H1 (cell line): ENCODE data around the gene ELP1. TPM values are rescaled to one million over a fixed set of nuclear protein-coding genes. Genes with fewer than 3 reads are reported as not detected.

Experiments used
- CTCF ChIA-PET: fragments of 300-600 bp; sonication (Branson Sonifier 250); formaldehyde crosslinking; loops from one replicate; lab custom pipeline; 2021; ENCODE audit not compliant: partially characterized antibody; lab: Charles Lee
- POLR2A ChIA-PET: fragments of 300-600 bp; sonication (Branson Sonifier 250); formaldehyde crosslinking; loops from one replicate; lab custom pipeline; 2021; ENCODE audit warnings: inconsistent platforms; ENCODE audit not compliant: partially characterized antibody; lab: Charles Lee
- DNase-seq, 2 experiments: peaks; one replicate each; pipeline versions ENCODE4 v3.0.0 to v3.0.0-alpha.2; 2010 to 2022; ENCODE audit warnings: low spot score in 2 of 2, low read depth in 1 of 2, mixed read lengths in 1 of 2
- FAIRE-seq: peaks from 2 replicates; lab custom pipeline; 2011; peaks lifted over from hg19 to GRCh38; lab: Jason Lieb, UNC
- H2AFZ ChIP-seq: 2 replicates; pipeline ENCODE4 v1.8.1; 2012; ENCODE audit warnings: low read length, inconsistent platforms
- H2AK5ac ChIP-seq: 2 replicates; pipeline ENCODE4 v1.6.1; 2013; ENCODE audit warnings: low read depth, low read length
- H2BK120ac ChIP-seq: replicated peaks from 2 replicates; pipeline ENCODE3; 2013; ENCODE audit warnings: low read depth, low read length, inconsistent platforms
- H2BK12ac ChIP-seq: 2 replicates; pipeline ENCODE4 v1.6.1; 2013; ENCODE audit warnings: low read depth, low read length
- H2BK15ac ChIP-seq: 2 replicates; pipeline ENCODE4 v1.6.1; 2013; ENCODE audit warnings: low read length
- H2BK20ac ChIP-seq: 2 replicates; pipeline ENCODE4 v1.6.1; 2013; ENCODE audit warnings: low read length
- H2BK5ac ChIP-seq: 2 replicates; pipeline ENCODE4 v1.6.1; 2013; ENCODE audit warnings: low read depth, low read length
- H3K14ac ChIP-seq: 2 replicates; pipeline ENCODE4 v1.6.1; 2013; ENCODE audit warnings: inconsistent platforms; ENCODE audit not compliant: insufficient read length
- H3K18ac ChIP-seq: 2 replicates; pipeline ENCODE4 v1.6.1; 2013; ENCODE audit warnings: low read length; ENCODE audit errors: extremely low read depth
- H3K23ac ChIP-seq: 2 replicates; pipeline ENCODE4 v1.6.1; 2013; ENCODE audit warnings: inconsistent platforms; ENCODE audit not compliant: insufficient read length
- H3K23me2 ChIP-seq: 2 replicates; pipeline ENCODE4 v1.6.1; 2013; ENCODE audit warnings: low read depth, low read length
- H3K27ac ChIP-seq: 2 replicates; pipeline ENCODE4 v1.6.1; 2011; ENCODE audit warnings: low read depth, low read length, inconsistent platforms
- H3K27me3 ChIP-seq, 4 experiments: replicated peaks in 1 of 4; 1 replicate in 1 of 4; 2 replicates in 3 of 4; pipeline versions ENCODE4 v1.6.1 to v1.8.1; 2011 to 2013; ENCODE audit warnings: low read length in 3 of 4, mild to moderate bottlenecking in 3 of 4, inconsistent platforms in 2 of 4, mixed read lengths in 2 of 4, moderate library complexity in 1 of 4; ENCODE audit not compliant: control insufficient read depth in 3 of 4, insufficient read depth in 3 of 4; ENCODE audit errors: extremely low read depth in 1 of 4
- H3K36me3 ChIP-seq, 4 experiments: 2 replicates each; pipeline versions ENCODE4 v1.6.1 to v1.8.1; 2011 to 2013; ENCODE audit warnings: mild to moderate bottlenecking in 4 of 4, low read length in 3 of 4, moderate library complexity in 2 of 4, control low read depth in 1 of 4, inconsistent platforms in 1 of 4; ENCODE audit not compliant: insufficient read depth in 4 of 4, control insufficient read depth in 2 of 4
- H3K4ac ChIP-seq: replicated peaks from 2 replicates; pipeline ENCODE3; 2013; ENCODE audit warnings: low read length, low read depth, mixed read lengths, inconsistent platforms; ENCODE audit not compliant: insufficient read length
- H3K4me1 ChIP-seq, 4 experiments: replicated peaks in 1 of 4; 1 replicate in 1 of 4; 2 replicates in 3 of 4; pipeline versions ENCODE4 v1.6.1 to v1.8.1; 2011 to 2013; ENCODE audit warnings: low read length in 3 of 4, inconsistent platforms in 2 of 4, mixed read lengths in 1 of 4; ENCODE audit not compliant: insufficient read depth in 4 of 4, control insufficient read depth in 3 of 4
- H3K4me2 ChIP-seq, 2 experiments: 2 replicates each; pipeline versions ENCODE4 v1.6.1 to v1.8.1; 2011 to 2013; ENCODE audit warnings: low read depth in 2 of 2, low read length in 2 of 2, control low read depth in 1 of 2, inconsistent platforms in 1 of 2, mild to moderate bottlenecking in 1 of 2; ENCODE audit not compliant: insufficient read depth in 1 of 2
- H3K4me3 ChIP-seq, 4 experiments: fragments of 200-600, 300-600 bp in 1 of 4; sonication (generic), shearing (Covaris generic), sonication (Bioruptor Twin) in 1 of 4; 2 replicates each; pipeline versions ENCODE4 v1.5.1 to v1.8.1; 2011 to 2016; ENCODE audit warnings: low read length in 4 of 4, low read depth in 3 of 4, control low read depth in 2 of 4, inconsistent platforms in 2 of 4, mild to moderate bottlenecking in 2 of 4, mixed read lengths in 1 of 4, moderate library complexity in 1 of 4; ENCODE audit not compliant: insufficient read depth in 2 of 4; ENCODE audit errors: extremely low read depth in 1 of 4
- H3K56ac ChIP-seq: replicated peaks from 2 replicates; pipeline ENCODE3; 2013; ENCODE audit warnings: low read depth, mild to moderate bottlenecking, mixed read lengths, low read length, inconsistent platforms; ENCODE audit not compliant: insufficient read length
- H3K79me1 ChIP-seq: 2 replicates; pipeline ENCODE4 v1.6.1; 2013; ENCODE audit warnings: low read depth, low read length, control low read depth
- H3K79me2 ChIP-seq, 2 experiments: 2 replicates each; pipeline versions ENCODE4 v1.6.1 to v1.8.1; 2012 to 2013; ENCODE audit warnings: low read length in 2 of 2, mild to moderate bottlenecking in 2 of 2, inconsistent platforms in 1 of 2; ENCODE audit not compliant: insufficient read depth in 2 of 2, control insufficient read depth in 1 of 2
- H3K9ac ChIP-seq, 4 experiments: replicated peaks in 1 of 4; 1 replicate in 1 of 4; 2 replicates in 3 of 4; pipeline versions ENCODE4 v1.6.1 to v1.8.1; 2011 to 2013; ENCODE audit warnings: low read depth in 3 of 4, low read length in 3 of 4, control low read depth in 2 of 4, mild to moderate bottlenecking in 2 of 4, moderate library complexity in 2 of 4, inconsistent platforms in 1 of 4; ENCODE audit errors: extremely low read depth in 1 of 4
- H3K9me3 ChIP-seq, 2 experiments: 2 replicates each; pipeline versions ENCODE4 v1.6.1 to v1.8.1; 2012 to 2013; ENCODE audit warnings: mild to moderate bottlenecking in 2 of 2, moderate library complexity in 2 of 2, control low read depth in 1 of 2, inconsistent platforms in 1 of 2, low read depth in 1 of 2, low read length in 1 of 2, mixed read lengths in 1 of 2; ENCODE audit not compliant: insufficient read depth in 2 of 2
- H4K20me1 ChIP-seq, 2 experiments: replicated peaks in 1 of 2; 2 replicates each; pipeline versions ENCODE3 to v1.8.1; 2011 to 2013; ENCODE audit warnings: inconsistent platforms in 2 of 2, low read length in 2 of 2, mild to moderate bottlenecking in 1 of 2; ENCODE audit not compliant: insufficient read depth in 2 of 2, control insufficient read depth in 1 of 2
- H4K5ac ChIP-seq: 2 replicates; pipeline ENCODE4 v1.6.1; 2013; ENCODE audit warnings: low read length, low read depth, mixed read lengths, inconsistent platforms; ENCODE audit not compliant: insufficient read length
- H4K8ac ChIP-seq: 2 replicates; pipeline ENCODE4 v1.8.0; 2013; ENCODE audit warnings: mild to moderate bottlenecking, moderate library complexity, low read length, inconsistent platforms; ENCODE audit not compliant: insufficient read depth; ENCODE audit errors: extremely low read depth
- H4K91ac ChIP-seq: replicated peaks from 2 replicates; pipeline ENCODE3; 2013; ENCODE audit warnings: low read length, mixed read lengths, inconsistent platforms; ENCODE audit not compliant: insufficient read length
- BRCA1 ChIP-seq: IDR thresholded peaks from 2 replicates; pipeline ENCODE4 v1.6.1; 2012; ENCODE audit warnings: low read depth, low read length, improper control_type of control experiment
- CBX5 ChIP-seq: fragments of 300-800, 300-1000 bp; sonication (generic); IDR thresholded peaks from 2 replicates; pipeline ENCODE4 v1.7.1; 2016; ENCODE audit warnings: antibody characterized with exemption, low read length, low read depth
- CHD1 ChIP-seq: IDR thresholded peaks from 2 replicates; pipeline ENCODE4 v1.6.1; 2012; ENCODE audit warnings: low read depth, low read length, improper control_type of control experiment
- CTBP2 ChIP-seq: IDR thresholded peaks from 2 replicates; pipeline ENCODE4 v1.7.0; 2011; ENCODE audit warnings: borderline replicate concordance, mild to moderate bottlenecking, moderate library complexity, mixed read lengths, low read length; ENCODE audit not compliant: insufficient read depth, insufficient read length
- EGR1 ChIP-seq: IDR thresholded peaks from 2 replicates; pipeline ENCODE4 v1.6.1; 2011; ENCODE audit warnings: low read depth, low read length, borderline replicate concordance
- HDAC6 ChIP-seq: IDR thresholded peaks from one replicate; pipeline ENCODE4 v1.7.1; 2012; ENCODE audit warnings: low read depth, mild to moderate bottlenecking, inconsistent platforms, low read length, moderate library complexity
- KDM5A ChIP-seq: fragments of 200-600 bp; IDR thresholded peaks from 2 replicates; pipeline ENCODE4 v1.7.1; 2012; ENCODE audit warnings: mild to moderate bottlenecking, low read length, inconsistent platforms, mixed read lengths
- NRF1 ChIP-seq: IDR thresholded peaks from 2 replicates; pipeline ENCODE4 v1.6.1; 2011; ENCODE audit warnings: mild to moderate bottlenecking, low read depth, low read length, improper control_type of control experiment
- POLR2A ChIP-seq, 2 experiments: IDR thresholded peaks; 1 replicate in 1 of 2; 2 replicates in 1 of 2; pipeline ENCODE4 v1.6.1; 2011; ENCODE audit warnings: low read depth in 2 of 2, low read length in 2 of 2, mild to moderate bottlenecking in 2 of 2; ENCODE audit errors: control extremely low read depth in 1 of 2
- RAD21 ChIP-seq, 2 experiments: IDR thresholded peaks in 1 of 2; conservative IDR thresholded peaks in 1 of 2; 2 replicates each; pipeline ENCODE4 v1.6.1; 2011; ENCODE audit warnings: low read depth in 2 of 2, low read length in 2 of 2, improper control_type of control experiment in 1 of 2, inconsistent platforms in 1 of 2, mild to moderate bottlenecking in 1 of 2, moderate library complexity in 1 of 2
- SP2 ChIP-seq: IDR thresholded peaks from 2 replicates; pipeline ENCODE4 v1.6.1; 2012; ENCODE audit warnings: mild to moderate bottlenecking, low read length, inconsistent platforms
- ZNF274 ChIP-seq: IDR thresholded peaks from 2 replicates; pipeline ENCODE4 v1.7.0; 2012; ENCODE audit warnings: low read length, borderline replicate concordance; ENCODE audit errors: extremely low read depth
- WGBS, 2 experiments: shearing (Covaris generic) in 1 of 2; methylation state at CpG; one replicate each; pipeline versions ENCODE4 v1.1.6 to v1.1.7; 2013 to 2015; ENCODE audit warnings: low lambda C conversion rate in 2 of 2, mixed read lengths in 2 of 2, inconsistent platforms in 1 of 2, low coverage in 1 of 2, missing lambda C conversion rate in 1 of 2; ENCODE audit not compliant: insufficient replicate concordance in 2 of 2, insufficient coverage in 1 of 2, insufficient read length in 1 of 2; ENCODE audit errors: extremely low coverage in 1 of 2, missing lambda C conversion rate in 1 of 2; 5-methylcytosine and 5-hydroxymethylcytosine counted together
- polyA plus RNA-seq, 7 experiments: library from polyadenylated mRNA; depleted of rRNA in 3 of 7; stranded (reverse) in 5 of 7; unstranded in 2 of 7; fragments of >200 nt in 5 of 7; fragments of 200-250 nt in 2 of 7; gene quantifications; 1 replicate in 5 of 7; 2 replicates in 1 of 7; 4 replicates in 1 of 7; pipeline versions ENCODE4 v1.2.1 to v1.2.3, GENCODE V29; 2011 to 2013; ENCODE audit warnings: missing spikeins in 2 of 7, mixed read lengths in 2 of 7
- total RNA-seq: library from RNA; stranded (reverse); fragmentation: NEBNext Ultra II Directional; extraction: Animal tissue kit (Norgen Biotek cat#: 25700); gene quantifications from 2 replicates; pipeline ENCODE4 v1.2.1, GENCODE V29; 2021
- TF ChIP-seq, protein P1 (sequence below): IDR thresholded peaks from 2 replicates; pipeline ENCODE4 v1.6.1; 2012; ENCODE audit warnings: inconsistent platforms
- TF ChIP-seq, protein P2 (sequence below): IDR thresholded peaks from 2 replicates; pipeline ENCODE4 v1.6.1; 2011; ENCODE audit warnings: low read depth, mild to moderate bottlenecking, low read length; ENCODE audit not compliant: insufficient read depth

ELP1 gene
- total and polyA plus RNA-seq, 2 of the 8 experiments (the other 6 are each of a cell fraction or from before 2014, with no cell fraction given): 13.9 to 31.3 TPM

DNA sequence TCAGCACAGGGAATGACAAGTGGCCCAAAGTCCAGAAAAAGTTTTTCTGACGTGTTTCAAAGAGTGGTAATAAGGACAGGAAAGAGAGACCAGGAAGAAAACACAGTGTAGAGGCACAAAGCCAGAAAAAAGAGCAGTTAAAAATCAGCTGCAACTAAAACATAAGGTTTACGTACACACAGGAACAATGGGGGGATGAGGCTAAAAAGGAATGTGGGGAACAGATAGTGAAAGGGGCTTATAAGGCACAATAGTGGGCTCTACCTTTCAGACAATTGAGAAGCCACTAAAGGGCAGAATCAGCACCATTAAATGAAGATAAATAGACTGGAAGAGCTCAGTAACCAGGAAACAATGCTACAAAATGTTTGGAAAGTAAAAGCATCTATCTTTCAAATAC, 5.5 kb downstream of the ELP1 start:
- no peak overlapping the region for H3K23ac ChIP-seq
- H3K14ac ChIP-seq: no peak overlapping the region
- H3K4me1 ChIP-seq: peaks cover 0 to 2% (median under 1%) of the 10 kb centered on the region in 4 experiments; a peak in 4 of 7 replicates
- peaks cover 10 to 26% of the 10 kb centered on the region in 2 experiments for H3K79me2 ChIP-seq
- H3K56ac ChIP-seq: no peak overlapping the region
- H4K5ac ChIP-seq: no peak overlapping the region
- WGBS, 2 experiments: 73% methylated on average over 2 of the region's 2 CpGs; no CpG with 5 or more reads in 1 of the 2 experiments
- DNase-seq: no peak
- no peak overlapping the region for H2BK5ac ChIP-seq
- H2AK5ac ChIP-seq: no peak overlapping the region
- H3K4me2 ChIP-seq: no peak overlapping the region
- H3K27me3 ChIP-seq: no peaks in the 10 kb centered on the region
- peaks cover 2% of the 10 kb centered on the region for H3K79me1 ChIP-seq
- H4K20me1 ChIP-seq: peaks cover 0 to 2% of the 10 kb centered on the region in 2 experiments
- H4K8ac ChIP-seq: no peak overlapping the region
- no peak overlapping the region for H3K4ac ChIP-seq
- TF ChIP-seq, protein P1, sequence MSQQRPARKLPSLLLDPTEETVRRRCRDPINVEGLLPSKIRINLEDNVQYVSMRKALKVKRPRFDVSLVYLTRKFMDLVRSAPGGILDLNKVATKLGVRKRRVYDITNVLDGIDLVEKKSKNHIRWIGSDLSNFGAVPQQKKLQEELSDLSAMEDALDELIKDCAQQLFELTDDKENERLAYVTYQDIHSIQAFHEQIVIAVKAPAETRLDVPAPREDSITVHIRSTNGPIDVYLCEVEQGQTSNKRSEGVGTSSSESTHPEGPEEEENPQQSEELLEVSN: no peak
- TF ChIP-seq HDAC6: no peak
- no peak for TF ChIP-seq CHD1
- no peak for TF ChIP-seq NRF1
- TF ChIP-seq ZNF274: no peak
- TF ChIP-seq SP2: no peak
- TF ChIP-seq KDM5A: no peak
- no peak for TF ChIP-seq BRCA1
- TF ChIP-seq CTBP2: no peak
- TF ChIP-seq CBX5: no peak
- no peak for TF ChIP-seq POLR2A (IDR thresholded peaks at IDR 0.05; ENCODE audit: control extremely low read depth in 1 of 2, low read depth in 2 of 2, low read length in 2 of 2)
- TF ChIP-seq EGR1: no peak
- TF ChIP-seq RAD21 (IDR thresholded peaks at IDR 0.05 in 1 of 2, conservative IDR thresholded peaks at IDR 0.05 in 1 of 2; ENCODE audit: low read depth in 2 of 2, low read length in 2 of 2): no peak
- TF ChIP-seq, protein P2, sequence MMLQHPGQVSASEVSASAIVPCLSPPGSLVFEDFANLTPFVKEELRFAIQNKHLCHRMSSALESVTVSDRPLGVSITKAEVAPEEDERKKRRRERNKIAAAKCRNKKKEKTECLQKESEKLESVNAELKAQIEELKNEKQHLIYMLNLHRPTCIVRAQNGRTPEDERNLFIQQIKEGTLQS: no peak
- TF ChIP-seq, all 59 proteins: peak for 0
- no peak overlapping the region for H2BK12ac ChIP-seq
- POLR2A ChIA-PET: no interaction called here
- H3K9ac ChIP-seq: no peak overlapping the region
- H2BK120ac ChIP-seq: no peak overlapping the region
- no peak overlapping the region for H2BK15ac ChIP-seq
- no peak overlapping the region for H3K18ac ChIP-seq
- no peak overlapping the region for H3K27ac ChIP-seq
- H3K36me3 ChIP-seq: peaks cover 19 to 39% (median 32%) of the 10 kb centered on the region in 4 experiments
- no peak overlapping the region for H2AFZ ChIP-seq
- no peaks in the 10 kb centered on the region for H3K9me3 ChIP-seq
- H3K23me2 ChIP-seq: peaks cover 8% of the 10 kb centered on the region
- no peak overlapping the region for H4K91ac ChIP-seq
- CTCF ChIA-PET: no interaction called here
- FAIRE-seq: no peak
- H2BK20ac ChIP-seq: no peak overlapping the region
- no peak overlapping the region for H3K4me3 ChIP-seq
